CD4-positive, alpha-beta T cell (primary cell): Measurements from ENCODE around the gene KRTAP5-9. TPM values are rescaled to one million over a fixed set of nuclear protein-coding genes. Genes with fewer than 3 reads are reported as not detected.
"Not testable (repeated sequence)": the region's sequence is repeated elsewhere in the genome, so short reads cannot be mapped to it uniquely, and the experiment has no call there.

ENCODE experiments used
- ATAC-seq: fragments of 200-7000 bp; cut with Tn5 transposase; one replicate; pipeline ENCODE4 v1.10.0; 2022; ENCODE audit warnings: mild to moderate bottlenecking; ENCODE audit not compliant: poor library complexity
- CTCF ChIA-PET: fragments of 350-600 bp; sonication (Branson Sonifier 250); formaldehyde crosslinking; loops from one replicate; lab custom pipeline; 2021; ENCODE audit warnings: antibody characterized with exemption, inconsistent platforms; lab: Charles Lee
- POLR2A ChIA-PET: fragments of 350-600 bp; sonication (Branson Sonifier 250); formaldehyde crosslinking; loops from one replicate; lab custom pipeline; 2021; ENCODE audit warnings: antibody characterized with exemption, inconsistent platforms; lab: Charles Lee
- DNase-seq, 14 experiments: peaks; one replicate each; pipeline ENCODE4 v3.0.0-alpha.2; 2013 to 2020; ENCODE audit warnings: mixed read lengths in 2 of 14
- H3K27ac ChIP-seq, 2 donors: one replicate each; pipeline versions ENCODE4 v1.5.1 to v1.7.0; 2013; ENCODE audit warnings: low read length in 2 of 2, low read depth in 1 of 2, mild to moderate bottlenecking in 1 of 2
- H3K27me3 ChIP-seq, 2 experiments: 1 replicate in 1 of 2; 2 replicates in 1 of 2; pipeline versions ENCODE4 v1.6.1 to v1.7.0; 2013; ENCODE audit warnings: low read length in 2 of 2, control low read depth in 1 of 2, mild to moderate bottlenecking in 1 of 2, moderate library complexity in 1 of 2; ENCODE audit not compliant: insufficient read depth in 2 of 2, control insufficient read depth in 1 of 2
- H3K36me3 ChIP-seq: one replicate; pipeline ENCODE4 v1.6.1; 2013; ENCODE audit warnings: low read length, control low read depth; ENCODE audit not compliant: insufficient read depth
- H3K4me1 ChIP-seq: one replicate; pipeline ENCODE4 v1.6.1; 2013; ENCODE audit warnings: low read length, control low read depth; ENCODE audit not compliant: insufficient read depth
- H3K4me3 ChIP-seq: one replicate; pipeline ENCODE4 v1.5.1; 2013; ENCODE audit warnings: mild to moderate bottlenecking, low read length, moderate library complexity
- H3K9me3 ChIP-seq, 2 experiments: 1 replicate in 1 of 2; 2 replicates in 1 of 2; pipeline versions ENCODE4 v1.6.1 to v1.7.0; 2013; ENCODE audit warnings: low read length in 2 of 2, mild to moderate bottlenecking in 2 of 2, control low read depth in 1 of 2, moderate library complexity in 1 of 2; ENCODE audit not compliant: control insufficient read depth in 1 of 2, insufficient read depth in 1 of 2
- H3K27ac Mint-ChIP-seq: one replicate; pipeline ENCODE4 v1.8.0; 2020; ENCODE audit warnings: mixed read lengths
- H3K27me3 Mint-ChIP-seq: one replicate; pipeline ENCODE4 v1.8.0; 2021; ENCODE audit warnings: mixed read lengths
- H3K36me3 Mint-ChIP-seq: one replicate; pipeline ENCODE4 v1.8.0; 2021; ENCODE audit warnings: low read depth, mixed read lengths
- H3K4me1 Mint-ChIP-seq: one replicate; pipeline ENCODE4 v1.8.0; 2021; ENCODE audit warnings: low read depth, mixed read lengths
- H3K4me3 Mint-ChIP-seq: one replicate; pipeline ENCODE4 v1.8.0; 2020; ENCODE audit warnings: mild to moderate bottlenecking, mixed read lengths
- H3K9me3 Mint-ChIP-seq: one replicate; pipeline ENCODE4 v1.8.0; 2020; ENCODE audit warnings: mixed read lengths
- intact Hi-C, 2 experiments: fragments of 100-400 bp; cut with DNase I in 1 of 2; cut with micrococcal nuclease in 1 of 2; formaldehyde crosslinking; loops; one replicate each; pipeline versions ENCODE4 v1.15.1 to v1.9.0; 2023 to 2025; cut with DNase I, micrococcal nuclease
- total RNA-seq, 174 experiments: library from RNA in 2 of 174; stranded (reverse) in 2 of 174; gene quantifications; one replicate each; pipeline ENCODE4 v1.2.3 and lab custom pipeline; 2021 to 2026
- TF ChIP-seq, protein P1 (sequence below): fragments of 200-600 bp; IDR thresholded peaks from one replicate; pipeline ENCODE4 v1.8.0; 2022; ENCODE audit warnings: antibody characterized with exemption, mild to moderate bottlenecking

Gene KRTAP5-9
- total RNA-seq, 2 experiments from 2014 or later: 0.28 TPM; not detected in 1

DNA sequence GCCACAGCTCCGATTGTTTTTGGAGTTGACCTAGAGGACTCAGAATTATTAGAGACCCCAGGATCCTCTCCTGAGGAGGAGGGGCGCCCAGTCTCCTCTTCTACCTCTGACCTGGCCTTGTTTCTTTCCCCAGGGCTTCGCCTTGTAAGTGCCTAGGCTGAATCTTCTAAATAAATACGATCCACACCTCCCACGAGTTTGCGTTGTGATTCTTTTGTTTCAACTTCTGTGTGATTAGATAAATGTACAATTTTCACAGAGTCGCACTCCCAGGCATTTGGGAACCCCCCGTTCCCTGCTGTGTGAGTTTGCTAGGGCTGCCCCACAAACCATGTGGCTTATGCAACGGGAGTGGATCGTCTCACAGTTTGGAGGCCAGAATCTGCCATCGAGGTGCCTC is 9.2 kb upstream of the KRTAP5-9 start:
- peaks cover 0 to 14% of the 10 kb centered on the region in 2 experiments for H3K9me3 ChIP-seq
- Mint-ChIP-seq H3K4me1 (no peaks in the 10 kb centered on the region), H3K36me3 (no peaks in the 10 kb centered on the region), H3K4me3 (no peak overlapping the region), H3K27ac (no peak overlapping the region), H3K27me3 (peaks cover 5% of the 10 kb centered on the region), H3K9me3 (peaks cover 8% of the 10 kb centered on the region)
- no peak for DNase-seq
- no peak for ATAC-seq
- ChIA-PET POLR2A (no interaction called here), CTCF (no interaction called here)
- no peaks in the 10 kb centered on the region for H3K4me1 ChIP-seq
- no peak overlapping the region for H3K4me3 ChIP-seq
- H3K27me3 ChIP-seq: no peaks in the 10 kb centered on the region
- no peaks in the 10 kb centered on the region for H3K36me3 ChIP-seq
- intact Hi-C loops: no loop called here
- H3K27ac ChIP-seq: no peak overlapping the region
- TF ChIP-seq, protein P1, sequence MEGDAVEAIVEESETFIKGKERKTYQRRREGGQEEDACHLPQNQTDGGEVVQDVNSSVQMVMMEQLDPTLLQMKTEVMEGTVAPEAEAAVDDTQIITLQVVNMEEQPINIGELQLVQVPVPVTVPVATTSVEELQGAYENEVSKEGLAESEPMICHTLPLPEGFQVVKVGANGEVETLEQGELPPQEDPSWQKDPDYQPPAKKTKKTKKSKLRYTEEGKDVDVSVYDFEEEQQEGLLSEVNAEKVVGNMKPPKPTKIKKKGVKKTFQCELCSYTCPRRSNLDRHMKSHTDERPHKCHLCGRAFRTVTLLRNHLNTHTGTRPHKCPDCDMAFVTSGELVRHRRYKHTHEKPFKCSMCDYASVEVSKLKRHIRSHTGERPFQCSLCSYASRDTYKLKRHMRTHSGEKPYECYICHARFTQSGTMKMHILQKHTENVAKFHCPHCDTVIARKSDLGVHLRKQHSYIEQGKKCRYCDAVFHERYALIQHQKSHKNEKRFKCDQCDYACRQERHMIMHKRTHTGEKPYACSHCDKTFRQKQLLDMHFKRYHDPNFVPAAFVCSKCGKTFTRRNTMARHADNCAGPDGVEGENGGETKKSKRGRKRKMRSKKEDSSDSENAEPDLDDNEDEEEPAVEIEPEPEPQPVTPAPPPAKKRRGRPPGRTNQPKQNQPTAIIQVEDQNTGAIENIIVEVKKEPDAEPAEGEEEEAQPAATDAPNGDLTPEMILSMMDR: no peak

- CTCF ChIA-PET: not testable (repeated sequence)
Observed at GRCh38 chr11:71539971-71540370, 8.2 kb upstream of the KRTAP5-9 start.

DNA sequence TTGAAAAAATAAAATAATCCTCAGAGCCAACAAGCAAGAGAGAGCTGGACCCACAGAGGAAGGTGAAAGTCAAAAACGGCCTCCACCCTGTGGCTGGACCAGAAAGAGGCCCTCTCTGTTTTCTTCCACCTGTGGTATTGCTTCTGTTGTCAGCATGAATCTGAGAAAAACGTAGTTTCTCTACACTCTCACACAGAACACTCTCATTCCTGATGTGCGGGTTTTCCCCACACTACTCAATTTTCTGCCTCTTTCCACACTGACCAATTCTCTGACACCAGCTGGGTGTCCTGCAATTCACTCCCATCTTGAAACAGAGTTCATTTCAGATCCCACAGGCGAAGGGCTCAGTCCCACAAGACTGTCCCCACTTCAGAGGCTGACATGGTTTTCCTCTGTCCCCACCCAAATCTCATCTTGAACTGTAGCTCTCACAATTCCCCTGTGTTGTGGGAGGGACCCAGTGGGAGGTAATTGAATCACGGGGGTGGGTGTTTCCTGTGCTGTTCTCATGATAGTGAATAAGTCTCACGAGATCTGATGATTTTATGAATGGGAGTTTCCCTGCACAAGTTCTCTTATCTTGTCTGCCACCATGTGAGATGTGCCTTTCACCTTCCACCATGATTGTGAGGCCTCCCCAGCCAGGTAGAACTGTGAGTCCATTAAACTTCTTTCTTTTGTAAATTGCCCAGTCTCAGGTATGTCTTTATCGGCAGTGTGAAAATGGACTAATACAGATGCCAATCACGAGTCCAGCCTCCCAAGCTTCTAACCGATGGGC is 7.5 kb upstream of the KRTAP5-9 start:
- H3K36me3 ChIP-seq, DNase-seq, H3K27me3 ChIP-seq, POLR2A ChIA-PET, H3K4me1 ChIP-seq, H3K9me3 Mint-ChIP-seq, CTCF ChIA-PET, H3K27ac ChIP-seq, H3K27ac Mint-ChIP-seq, H3K4me1 Mint-ChIP-seq, ATAC-seq, H3K4me3 ChIP-seq, intact Hi-C loops, H3K36me3 Mint-ChIP-seq, H3K4me3 Mint-ChIP-seq, H3K27me3 Mint-ChIP-seq: not testable (repeated sequence)
- peaks cover 0 to 14% of the 10 kb centered on the region in 2 experiments for H3K9me3 ChIP-seq

More at GRCh38 chr11:71539971-71540370, 8.2 kb upstream of the KRTAP5-9 start:
- H3K9me3 Mint-ChIP-seq, H3K27ac Mint-ChIP-seq, H3K4me3 Mint-ChIP-seq, H3K4me1 Mint-ChIP-seq, H3K4me1 ChIP-seq, H3K36me3 ChIP-seq, H3K36me3 Mint-ChIP-seq, intact Hi-C loops, ATAC-seq, DNase-seq, H3K27me3 Mint-ChIP-seq, H3K4me3 ChIP-seq, H3K27me3 ChIP-seq, POLR2A ChIA-PET, H3K27ac ChIP-seq: not testable (repeated sequence)
- peaks cover 0 to 14% of the 10 kb centered on the region in 2 experiments for H3K9me3 ChIP-seq

- intact Hi-C loops: no loop called here
- CTCF ChIA-PET: no interaction called here
- no peak overlapping the region for H3K27ac Mint-ChIP-seq
Observed at GRCh38 chr11:71542382-71542781, 5.8 kb upstream of the KRTAP5-9 start.

More at GRCh38 chr11:71542382-71542781, 5.8 kb upstream of the KRTAP5-9 start:
- H3K9me3 Mint-ChIP-seq: peaks cover 8% of the 10 kb centered on the region
- TF ChIP-seq, protein P1: no peak
- no peak for DNase-seq
- H3K4me1 Mint-ChIP-seq: no peaks in the 10 kb centered on the region
- peaks cover 0 to 25% of the 10 kb centered on the region in 2 experiments for H3K9me3 ChIP-seq
- no peak overlapping the region for H3K4me3 Mint-ChIP-seq
- ATAC-seq: no peak
- no peaks in the 10 kb centered on the region for H3K4me1 ChIP-seq
- no peak overlapping the region for H3K27ac ChIP-seq
- H3K36me3 ChIP-seq: no peaks in the 10 kb centered on the region
- POLR2A ChIA-PET: no interaction called here
- H3K27me3 Mint-ChIP-seq: peaks cover 19% of the 10 kb centered on the region
- H3K4me3 ChIP-seq: no peak overlapping the region
- H3K27me3 ChIP-seq: peaks cover 0 to 1% of the 10 kb centered on the region in 2 experiments
- no peaks in the 10 kb centered on the region for H3K36me3 Mint-ChIP-seq
